Fibroblast of lung (primary cell): ENCODE data around the gene BCS1L.

Experiments used
- CTCF ChIP-seq, 2 donors: IDR thresholded peaks in 1 of 2; conservative IDR thresholded peaks in 1 of 2; 1 replicate in 1 of 2; 2 replicates in 1 of 2; pipeline ENCODE4 v1.5.1; 2011 to 2012; ENCODE audit warnings: low read length in 2 of 2, control low read depth in 1 of 2, inconsistent platforms in 1 of 2, low read depth in 1 of 2, mild to moderate bottlenecking in 1 of 2
- EZH2 ChIP-seq: IDR thresholded peaks from 2 replicates; pipeline ENCODE4 v1.5.1; 2012; ENCODE audit warnings: low read length, control low read depth, mild to moderate bottlenecking; ENCODE audit errors: missing control alignments

- TF ChIP-seq CTCF (conservative IDR thresholded peaks at IDR 0.05 in 1 of 2, IDR thresholded peaks at IDR 0.05 in 1 of 2; ENCODE audit: low read depth in 1 of 2, low read length in 2 of 2) (no peak), EZH2 (no peak)
These were observed 14.8 kb upstream of the BCS1L start for GRCh38 chr2:218644721-218645120.
